Adrenal gland (tissue), 12 donors: ENCODE data around the gene UBXN1. TPM values are rescaled to one million over a fixed set of nuclear protein-coding genes. Genes with fewer than 3 reads are reported as not detected.

Source experiments
- DNase-seq, 7 donors: peaks; one replicate each; pipeline ENCODE4 v3.0.0-alpha.2; 2019 to 2020
- H3K27ac ChIP-seq, 5 donors: fragments of 200-600 bp; sonication (generic) in 4 of 5; 1 replicate in 3 of 5; 2 replicates in 2 of 5; pipeline versions ENCODE4 v1.5.1 to v1.8.0; 2016 to 2020; ENCODE audit warnings: mild to moderate bottlenecking in 1 of 5
- H3K27me3 ChIP-seq: fragments of 200-600 bp; 2 replicates; pipeline ENCODE4 v1.8.0; 2021
- H3K36me3 ChIP-seq, 2 donors: fragments of 200-600 bp; replicated peaks in 1 of 2; 1 replicate in 1 of 2; 2 replicates in 1 of 2; pipeline versions ENCODE4 v1.5.1 to v1.8.0; 2018 to 2022
- H3K4me1 ChIP-seq, 2 donors: fragments of 200-600 bp; replicated peaks in 1 of 2; 1 replicate in 1 of 2; 2 replicates in 1 of 2; pipeline versions ENCODE4 v1.5.1 to v1.8.0; 2018 to 2021
- H3K4me3 ChIP-seq, 4 donors: fragments of 200-600 bp; sonication (generic) in 3 of 4; one replicate each; pipeline ENCODE4 v1.5.1; 2016 to 2018
- H3K9me3 ChIP-seq, 3 donors: fragments of 200-600 bp; sonication (generic) in 1 of 3; replicated peaks in 1 of 3; 1 replicate in 2 of 3; 2 replicates in 1 of 3; pipeline versions ENCODE4 v1.5.1 to v1.8.0; 2016 to 2021
- POLR2A ChIP-seq, 2 donors: fragments of 450-650 bp; IDR thresholded peaks; one replicate each; pipeline ENCODE4 v1.6.1; 2017; ENCODE audit warnings: antibody characterized with exemption in 2 of 2, mild to moderate bottlenecking in 2 of 2, moderate library complexity in 1 of 2
- WGBS, 4 donors: extraction: QIAGEN DNeasy Blood & Tissue Kit in 2 of 4; methylation state at CpG; one replicate each; pipeline versions ENCODE4 v1.1.5 to v1.1.7; 2013 to 2017; 5-methylcytosine and 5-hydroxymethylcytosine counted together
- intact Hi-C, 2 donors: fragments of 100-400 bp; cut with DNase I; formaldehyde crosslinking; loops; one replicate each; pipeline versions ENCODE4 v1.14.1 to v1.15.0; 2022 to 2023
- polyA plus RNA-seq, 3 donors: library from polyadenylated mRNA; stranded (reverse); fragments of 200-250 nt in 2 of 3; fragments of 350-450 nt in 1 of 3; fragmentation: Illumina TruSeq in 1 of 3; extraction: RNeasy Lipid Tissue Mini Kit (QIAGEN cat#74804) in 1 of 3; gene quantifications; one replicate each; pipeline ENCODE4 v1.2.3, GENCODE V29; 2013 to 2014
- small RNA-seq, 2 donors: library from RNA; depleted of rRNA; stranded (forward); fragments of <200 nt; gene quantifications; one replicate each; pipeline ENCODE3, GENCODE V24; 2016
- total RNA-seq, 9 donors: library from RNA; depleted of rRNA in 4 of 9; stranded (reverse); fragments of >200 nt in 4 of 9; fragments of 120-200 nt in 1 of 9; fragmentation: NEBNext Ultra II Directional in 1 of 9; extraction: Animal tissue kit (Norgen Biotek cat#: 25700) in 1 of 9; gene quantifications; one replicate each; pipeline versions ENCODE4 v1.1.0 to v1.2.4, GENCODE V29; 2013 to 2023
- TF ChIP-seq, protein P1 (sequence below), 6 experiments: fragments of 450-650 bp in 4 of 6; fragments of 200-600 bp in 2 of 6; sonication (generic) in 1 of 6; IDR thresholded peaks; 1 replicate in 5 of 6; 2 replicates in 1 of 6; pipeline versions ENCODE4 v1.5.1 to v1.8.0; 2016 to 2021; ENCODE audit warnings: antibody characterized with exemption in 6 of 6, mild to moderate bottlenecking in 2 of 6, moderate library complexity in 1 of 6
- donor health status: healthy with polysubstance abuse.
- donor health status: Bipolar disorder and iron deficiency.
- donor health status: DM: yes; HTN: yes; CAD: no.
- donor health status: DM: no; HTN: no; CAD: no.
- donor health status: DM: no; HTN: no; CAD: no.
- donor health status: DM: yes; HTN: yes; CAD: no.

The UBXN1 gene
- total and polyA plus RNA-seq, 12 donors: 81.3 to 308 (median 153) TPM

DNA sequence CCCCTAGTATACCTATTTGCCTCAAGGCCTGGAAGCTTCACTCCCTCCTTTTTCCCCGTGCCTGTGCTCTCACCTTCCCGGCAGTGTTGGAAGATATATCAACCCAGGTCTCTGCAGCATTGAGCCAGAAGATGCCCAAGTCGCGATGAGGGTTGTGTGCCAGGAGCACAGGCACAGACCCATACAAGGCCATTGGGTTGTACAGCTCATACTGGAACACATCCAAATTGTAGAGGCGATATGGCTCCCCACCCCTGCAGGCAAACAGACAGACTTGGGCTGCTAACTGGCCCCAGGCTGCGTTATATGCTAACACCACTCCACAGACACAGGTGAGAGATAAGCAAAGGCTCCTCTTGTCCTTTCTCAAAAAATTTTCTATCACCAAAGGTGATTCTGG lies 46.4 kb downstream of the UBXN1 start:
- Histone ChIP-seq H3K36me3 (peaks cover 0 to 100% of the 10 kb centered on the region in 2 donors), H3K4me1 (no peaks in the 10 kb centered on the region), H3K9me3 (no peaks in the 10 kb centered on the region), H3K27ac (no peak overlapping the region), H3K27me3 (no peaks in the 10 kb centered on the region), H3K4me3 (no peak overlapping the region)
- DNase-seq: peak in 2 of 7 donors; percentile 29 to 75
- intact Hi-C loops: no loop called here
- 47 to 80% (median 55%) methylated on average over 2 to 6 of the region's 6 CpGs for WGBS, 4 donors
- TF ChIP-seq POLR2A (IDR thresholded peaks at IDR 0.05): no peak
- TF ChIP-seq, protein P1, sequence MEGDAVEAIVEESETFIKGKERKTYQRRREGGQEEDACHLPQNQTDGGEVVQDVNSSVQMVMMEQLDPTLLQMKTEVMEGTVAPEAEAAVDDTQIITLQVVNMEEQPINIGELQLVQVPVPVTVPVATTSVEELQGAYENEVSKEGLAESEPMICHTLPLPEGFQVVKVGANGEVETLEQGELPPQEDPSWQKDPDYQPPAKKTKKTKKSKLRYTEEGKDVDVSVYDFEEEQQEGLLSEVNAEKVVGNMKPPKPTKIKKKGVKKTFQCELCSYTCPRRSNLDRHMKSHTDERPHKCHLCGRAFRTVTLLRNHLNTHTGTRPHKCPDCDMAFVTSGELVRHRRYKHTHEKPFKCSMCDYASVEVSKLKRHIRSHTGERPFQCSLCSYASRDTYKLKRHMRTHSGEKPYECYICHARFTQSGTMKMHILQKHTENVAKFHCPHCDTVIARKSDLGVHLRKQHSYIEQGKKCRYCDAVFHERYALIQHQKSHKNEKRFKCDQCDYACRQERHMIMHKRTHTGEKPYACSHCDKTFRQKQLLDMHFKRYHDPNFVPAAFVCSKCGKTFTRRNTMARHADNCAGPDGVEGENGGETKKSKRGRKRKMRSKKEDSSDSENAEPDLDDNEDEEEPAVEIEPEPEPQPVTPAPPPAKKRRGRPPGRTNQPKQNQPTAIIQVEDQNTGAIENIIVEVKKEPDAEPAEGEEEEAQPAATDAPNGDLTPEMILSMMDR (IDR thresholded peaks at IDR 0.05): no peak

GRCh38 chr11:62627713-62628112 lies 51.2 kb downstream of the UBXN1 start:
- Histone ChIP-seq H3K9me3 (no peaks in the 10 kb centered on the region), H3K27me3 (no peaks in the 10 kb centered on the region), H3K27ac (no peak overlapping the region), H3K36me3 (peaks cover 0 to 78% of the 10 kb centered on the region in 2 donors), H3K4me3 (no peak overlapping the region), H3K4me1 (peaks cover 0 to under 1% of the 10 kb centered on the region in 2 donors)
- DNase-seq: no peak
- WGBS, 4 donors: 85 to 93% (median 87%) methylated on average over 3 of the region's 3 CpGs
- no peak for TF ChIP-seq POLR2A (IDR thresholded peaks at IDR 0.05)
- TF ChIP-seq, protein P1 (IDR thresholded peaks at IDR 0.05): no peak
- intact Hi-C loops: no loop called here

Small RNA genes lying within 50 kb of the gene (small RNA-seq; reads per million reads assigned to genes)
- 0 reads per million in 2 donors for gene SNORA57

Other genes with a start within 250 kb of the UBXN1 start
- 100 to 1,000 TPM in 8 of 9 donors, 10 to 100 TPM in 1; 54.2 to 307 (median 195) TPM for gene AHNAK, start 132.3 kb downstream of the UBXN1 start, total RNA-seq
- 10 to 100 TPM; 32.0 to 35.4 (median 32.7) TPM for gene AHNAK, start 132.3 kb downstream of the UBXN1 start, polyA plus RNA-seq
- 1,000 to 10,000 TPM in 7 of 9 donors, 100 to 1,000 TPM in 2; 943 to 1,585 (median 1,192) TPM for gene EEF1G, start 105.2 kb downstream of the UBXN1 start, total RNA-seq
- gene EEF1G, start 105.2 kb downstream of the UBXN1 start, polyA plus RNA-seq: 1,000 to 10,000 TPM in 1 of 3 donors, 100 to 1,000 TPM in 2; 646 to 1,257 (median 934) TPM
- 10 to 100 TPM in 7 of 9 donors, 1 to 10 TPM in 2; 7.0 to 32.4 (median 14.9) TPM for gene TUT1, start 87.5 kb downstream of the UBXN1 start, total RNA-seq
- gene TUT1, start 87.5 kb downstream of the UBXN1 start, polyA plus RNA-seq: 10 to 100 TPM in 2 of 3 donors, 1 to 10 TPM in 1; 9.4 to 67.6 (median 34.0) TPM
- 10 to 100 TPM; 63.9 to 97.3 (median 73.6) TPM for gene MTA2, start 77.2 kb downstream of the UBXN1 start, total RNA-seq
- gene MTA2, start 77.2 kb downstream of the UBXN1 start, polyA plus RNA-seq: 10 to 100 TPM; 66.5 to 82.4 (median 73.5) TPM
- 10 to 100 TPM; 13.0 to 97.9 (median 35.4) TPM for gene EML3, start 66.3 kb downstream of the UBXN1 start, total RNA-seq
- 100 to 1,000 TPM in 2 of 3 donors, 1 to 10 TPM in 1; 9.7 to 198 (median 139) TPM for gene EML3, start 66.3 kb downstream of the UBXN1 start, polyA plus RNA-seq
- 10 to 100 TPM in 3 of 9 donors, 1 to 10 TPM in 6; 1.6 to 22.3 (median 4.9) TPM for gene ROM1, start 65.8 kb downstream of the UBXN1 start, total RNA-seq
- 10 to 100 TPM in 2 of 3 donors, 1 to 10 TPM in 1; 5.1 to 11.3 (median 11.1) TPM for gene ROM1, start 65.8 kb downstream of the UBXN1 start, polyA plus RNA-seq
- 10 to 100 TPM; 25.3 to 56.6 (median 34.5) TPM for gene B3GAT3, start 57.1 kb downstream of the UBXN1 start, total RNA-seq
- gene B3GAT3, start 57.1 kb downstream of the UBXN1 start, polyA plus RNA-seq: 10 to 100 TPM in 2 of 3 donors, 1 to 10 TPM in 1; 5.9 to 83.3 (median 60.6) TPM
- gene GANAB, start 32.5 kb downstream of the UBXN1 start, total RNA-seq: 100 to 1,000 TPM; 105 to 304 (median 182) TPM
- 100 to 1,000 TPM in 1 of 3 donors, 10 to 100 TPM in 2; 90.9 to 177 (median 94.0) TPM for gene GANAB, start 32.5 kb downstream of the UBXN1 start, polyA plus RNA-seq
- gene INTS5, start 25.8 kb downstream of the UBXN1 start, total RNA-seq: 10 to 100 TPM in 8 of 9 donors, 1 to 10 TPM in 1; 9.6 to 32.3 (median 25.0) TPM
- gene INTS5, start 25.8 kb downstream of the UBXN1 start, polyA plus RNA-seq: 1 to 10 TPM; 4.4 to 7.5 (median 4.6) TPM
- gene C11orf98, start 13.9 kb downstream of the UBXN1 start, total RNA-seq: 10 to 100 TPM; 42.8 to 87.3 (median 49.8) TPM
- gene C11orf98, start 13.9 kb downstream of the UBXN1 start, polyA plus RNA-seq: 100 to 1,000 TPM in 2 of 3 donors, 10 to 100 TPM in 1; 95.8 to 142 (median 104) TPM
- 10 to 100 TPM in 3 of 9 donors, 1 to 10 TPM in 5, not detected in 1; 2.8 to 15.6 (median 8.3) TPM for gene CSKMT, start 13.8 kb downstream of the UBXN1 start, total RNA-seq
- gene CSKMT, start 13.8 kb downstream of the UBXN1 start, polyA plus RNA-seq: 10 to 100 TPM in 2 of 3 donors, 1 to 10 TPM in 1; 1.9 to 37.2 (median 20.6) TPM
- 10 to 100 TPM; 10.2 to 21.3 (median 15.2) TPM for gene UQCC3, start 7.4 kb downstream of the UBXN1 start, total RNA-seq
- gene UQCC3, start 7.4 kb downstream of the UBXN1 start, polyA plus RNA-seq: 10 to 100 TPM in 2 of 3 donors, 1 to 10 TPM in 1; 2.2 to 25.7 (median 25.7) TPM
- 10 to 100 TPM in 3 of 9 donors, 1 to 10 TPM in 6; 1.1 to 22.0 (median 8.4) TPM for gene LBHD1, start 6.8 kb downstream of the UBXN1 start, total RNA-seq
- 10 to 100 TPM; 16.5 to 30.4 (median 17.5) TPM for gene LBHD1, start 6.8 kb downstream of the UBXN1 start, polyA plus RNA-seq
- gene LRRN4CL, start 10.5 kb upstream of the UBXN1 start, total RNA-seq: 10 to 100 TPM in 6 of 9 donors, 1 to 10 TPM in 3; 3.1 to 29.9 (median 13.6) TPM
- gene LRRN4CL, start 10.5 kb upstream of the UBXN1 start, polyA plus RNA-seq: 1 to 10 TPM; 5.7 to 9.3 (median 6.4) TPM
- 100 to 1,000 TPM in 6 of 9 donors, 10 to 100 TPM in 3; 77.6 to 185 (median 108) TPM for gene BSCL2, start 28.4 kb upstream of the UBXN1 start, total RNA-seq
- gene BSCL2, start 28.4 kb upstream of the UBXN1 start, polyA plus RNA-seq: 100 to 1,000 TPM; 134 to 653 (median 440) TPM
- gene GNG3, start 28.6 kb upstream of the UBXN1 start, total RNA-seq: 1 to 10 TPM in 3 of 9 donors, under 1 TPM in 4, not detected in 2; 0.39 to 3.2 (median 0.96) TPM
- gene GNG3, start 28.6 kb upstream of the UBXN1 start, polyA plus RNA-seq: 10 to 100 TPM in 1 of 3 donors, 1 to 10 TPM in 2; 4.1 to 15.7 (median 6.4) TPM
- gene HNRNPUL2, start 48.4 kb upstream of the UBXN1 start, total RNA-seq: 10 to 100 TPM in 8 of 9 donors, 1 to 10 TPM in 1; 9.6 to 34.5 (median 17.6) TPM
- gene HNRNPUL2, start 48.4 kb upstream of the UBXN1 start, polyA plus RNA-seq: 10 to 100 TPM; 23.8 to 40.2 (median 38.1) TPM
- 10 to 100 TPM; 10.7 to 45.0 (median 27.0) TPM for gene TTC9C, start 49.4 kb upstream of the UBXN1 start, total RNA-seq
- 10 to 100 TPM; 36.7 to 93.9 (median 46.3) TPM for gene TTC9C, start 49.4 kb upstream of the UBXN1 start, polyA plus RNA-seq
- 10 to 100 TPM in 6 of 9 donors, 1 to 10 TPM in 3; 6.9 to 19.5 (median 13.6) TPM for gene ZBTB3, start 75.1 kb upstream of the UBXN1 start, total RNA-seq
- gene ZBTB3, start 75.1 kb upstream of the UBXN1 start, polyA plus RNA-seq: 1 to 10 TPM; 3.0 to 5.6 (median 3.3) TPM
- gene POLR2G, start 82.5 kb upstream of the UBXN1 start, total RNA-seq: 100 to 1,000 TPM in 1 of 9 donors, 10 to 100 TPM in 8; 58.2 to 195 (median 79.8) TPM
- 100 to 1,000 TPM in 2 of 3 donors, 10 to 100 TPM in 1; 67.6 to 109 (median 108) TPM for gene POLR2G, start 82.5 kb upstream of the UBXN1 start, polyA plus RNA-seq
- gene TAF6L, start 92.3 kb upstream of the UBXN1 start, total RNA-seq: 10 to 100 TPM; 18.3 to 42.3 (median 25.9) TPM
- 10 to 100 TPM; 10.8 to 98.1 (median 41.2) TPM for gene TAF6L, start 92.3 kb upstream of the UBXN1 start, polyA plus RNA-seq
- gene TMEM179B, start 108.3 kb upstream of the UBXN1 start, total RNA-seq: 100 to 1,000 TPM in 3 of 9 donors, 10 to 100 TPM in 6; 55.4 to 217 (median 72.6) TPM
- 10 to 100 TPM; 37.2 to 97.7 (median 66.6) TPM for gene TMEM179B, start 108.3 kb upstream of the UBXN1 start, polyA plus RNA-seq
- gene TMEM223, start 112.9 kb upstream of the UBXN1 start, total RNA-seq: 10 to 100 TPM; 12.6 to 49.1 (median 24.7) TPM
- 10 to 100 TPM; 32.0 to 41.3 (median 32.5) TPM for gene TMEM223, start 112.9 kb upstream of the UBXN1 start, polyA plus RNA-seq
- gene NXF1, start 126.4 kb upstream of the UBXN1 start, total RNA-seq: 100 to 1,000 TPM in 1 of 9 donors, 10 to 100 TPM in 8; 32.8 to 134 (median 58.8) TPM
- gene NXF1, start 126.4 kb upstream of the UBXN1 start, polyA plus RNA-seq: 100 to 1,000 TPM in 2 of 3 donors, 10 to 100 TPM in 1; 87.0 to 274 (median 231) TPM
- 10 to 100 TPM; 22.2 to 59.9 (median 37.3) TPM for gene STX5, start 153.0 kb upstream of the UBXN1 start, total RNA-seq
- gene STX5, start 153.0 kb upstream of the UBXN1 start, polyA plus RNA-seq: 10 to 100 TPM; 19.7 to 52.4 (median 22.4) TPM
- gene TEX54, start 153.8 kb upstream of the UBXN1 start, total RNA-seq: not detected
- gene TEX54, start 153.8 kb upstream of the UBXN1 start, polyA plus RNA-seq: 1 to 10 TPM in 1 of 3 donors, under 1 TPM in 1, not detected in 1; 0.27 to 1.4 TPM
- gene WDR74, start 160.5 kb upstream of the UBXN1 start, total RNA-seq: 10 to 100 TPM; 21.7 to 58.0 (median 37.9) TPM
- gene WDR74, start 160.5 kb upstream of the UBXN1 start, polyA plus RNA-seq: 100 to 1,000 TPM in 2 of 3 donors, 10 to 100 TPM in 1; 35.4 to 119 (median 102) TPM
- 100 to 1,000 TPM; 103 to 398 (median 170) TPM for gene SLC3A2, start 201.8 kb upstream of the UBXN1 start, total RNA-seq
- gene SLC3A2, start 201.8 kb upstream of the UBXN1 start, polyA plus RNA-seq: 100 to 1,000 TPM; 123 to 221 (median 155) TPM
- 1 to 10 TPM in 2 of 9 donors, under 1 TPM in 2, not detected in 5; 0.22 to 3.0 (median 1.8) TPM for gene CHRM1, start 242.3 kb upstream of the UBXN1 start, total RNA-seq
- gene CHRM1, start 242.3 kb upstream of the UBXN1 start, polyA plus RNA-seq: 1 to 10 TPM; 1.4 to 3.8 (median 1.8) TPM